IPS-NIHi11 (cell line): ENCODE data around the gene ACY1.

Experiments
- DNase-seq: peaks from one replicate; pipeline ENCODE4 v3.0.0; 2012; ENCODE audit warnings: mixed read lengths, low spot score

Gene ACY1

GRCh38 chr3:51945926-51946705 is 37.2 kb upstream of the ACY1 start:
- no peak for DNase-seq

GRCh38 chr3:51946796-51947195 is 36.5 kb upstream of the ACY1 start:
- no peak for DNase-seq

GRCh38 chr3:51947215-51947900 is 36.0 kb upstream of the ACY1 start:
- no peak for DNase-seq

GRCh38 chr3:51948016-51948580 is 35.2 kb upstream of the ACY1 start:
- DNase-seq, result no peak

- no peak for DNase-seq
These were observed 34.2 kb upstream of the ACY1 start for GRCh38 chr3:51949121-51949520.

- DNase-seq, result no peak
These were observed 32.4 kb upstream of the ACY1 start for GRCh38 chr3:51950899-51951298.

- no peak for DNase-seq
These were observed 29.9 kb upstream of the ACY1 start for GRCh38 chr3:51953445-51953844.

GRCh38 chr3:51954105-51954504 is 29.2 kb upstream of the ACY1 start:
- DNase-seq, result no peak

- DNase-seq, result no peak
These were observed 28.6 kb upstream of the ACY1 start for GRCh38 chr3:51954713-51955112.

- no peak for DNase-seq
These were observed 28.0 kb upstream of the ACY1 start, which contains the start of gene GPR62 for GRCh38 chr3:51955175-51955892. Gene GPR62 (plus strand): TSS chr3:51955381. CDS start chr3:51955653, 272 bp downstream.

- DNase-seq, result peak; percentile 92
These were observed 27.2 kb upstream of the ACY1 start for GRCh38 chr3:51955893-51956770.

GRCh38 chr3:51957520-51958205 is 25.7 kb upstream of the ACY1 start:
- no peak for DNase-seq

GRCh38 chr3:51958603-51959521 is 24.5 kb upstream of the ACY1 start:
- no peak for DNase-seq

- no peak for DNase-seq
These were observed 23.7 kb upstream of the ACY1 start for GRCh38 chr3:51959651-51960050.

GRCh38 chr3:51960386-51960785 is 22.9 kb upstream of the ACY1 start:
- DNase-seq, result no peak

- DNase-seq, result no peak
These were observed 22.3 kb upstream of the ACY1 start for GRCh38 chr3:51961011-51961410.

- no peak for DNase-seq
These were observed 21.4 kb upstream of the ACY1 start for GRCh38 chr3:51961602-51962569.

- DNase-seq, result no peak
These were observed 20.3 kb upstream of the ACY1 start for GRCh38 chr3:51962854-51963530.
